Small intestine (tissue), 7 donors: ENCODE results near the gene PHF13. TPM values are rescaled to one million over a fixed set of nuclear protein-coding genes. Genes with fewer than 3 reads are reported as not detected.

Experiments
- DNase-seq, 2 donors: peaks; one replicate each; pipeline versions ENCODE4 v3.0.0 to v3.0.0-alpha.2; 2013
- FAIRE-seq: peaks from 2 replicates; lab custom pipeline; 2012; peaks lifted over from hg19 to GRCh38; lab: Jason Lieb, UNC
- H3K27ac ChIP-seq, 3 donors: one replicate each; pipeline ENCODE4 v1.5.1; 2013; ENCODE audit warnings: low read length in 2 of 3, mild to moderate bottlenecking in 2 of 3, control low read depth in 1 of 3, inconsistent platforms in 1 of 3, low read depth in 1 of 3, moderate library complexity in 1 of 3
- H3K27me3 ChIP-seq, 3 donors: one replicate each; pipeline ENCODE4 v1.6.1; 2013; ENCODE audit warnings: low read length in 3 of 3, inconsistent platforms in 1 of 3; ENCODE audit not compliant: control insufficient read depth in 3 of 3, insufficient read depth in 3 of 3
- H3K36me3 ChIP-seq, 3 donors: one replicate each; pipeline ENCODE4 v1.6.1; 2013; ENCODE audit warnings: low read length in 3 of 3, inconsistent platforms in 1 of 3, low read depth in 1 of 3, mild to moderate bottlenecking in 1 of 3, moderate library complexity in 1 of 3; ENCODE audit not compliant: control insufficient read depth in 3 of 3, insufficient read depth in 2 of 3
- H3K4me1 ChIP-seq, 3 donors: one replicate each; pipeline ENCODE4 v1.6.1; 2013; ENCODE audit warnings: low read length in 2 of 3, inconsistent platforms in 1 of 3, low read depth in 1 of 3, mild to moderate bottlenecking in 1 of 3, moderate library complexity in 1 of 3; ENCODE audit not compliant: control insufficient read depth in 3 of 3, insufficient read depth in 2 of 3
- H3K4me3 ChIP-seq, 3 donors: one replicate each; pipeline ENCODE4 v1.5.1; 2013; ENCODE audit warnings: low read length in 3 of 3, control low read depth in 1 of 3, inconsistent platforms in 1 of 3, low read depth in 1 of 3, mild to moderate bottlenecking in 1 of 3, moderate library complexity in 1 of 3
- H3K9me3 ChIP-seq, 2 donors: one replicate each; pipeline ENCODE4 v1.6.1; 2013; ENCODE audit warnings: low read depth in 1 of 2, low read length in 1 of 2; ENCODE audit not compliant: control insufficient read depth in 2 of 2, insufficient read depth in 1 of 2
- WGBS, 3 donors: extraction: QIAGEN DNeasy Blood & Tissue Kit; methylation state at CpG; one replicate each; pipeline ENCODE4 v1.1.7; 2013; 5-methylcytosine and 5-hydroxymethylcytosine counted together
- polyA plus RNA-seq, 4 donors: library from polyadenylated mRNA; stranded (reverse) in 3 of 4; unstranded in 1 of 4; fragments of 200-250 nt in 3 of 4; fragments of 120-200 nt in 1 of 4; gene quantifications; one replicate each; pipeline versions ENCODE4 v1.2.1 to v1.2.3, GENCODE V29; 2013
- donor health status: healthy with polysubstance abuse.
- donor health status: control.
- donor health status: control.
- donor health status: Bipolar disorder and iron deficiency.
- donor health status: healthy.

Gene PHF13
- polyA plus RNA-seq, 4 donors: 4.0 to 13.4 (median 4.8) TPM

DNA sequence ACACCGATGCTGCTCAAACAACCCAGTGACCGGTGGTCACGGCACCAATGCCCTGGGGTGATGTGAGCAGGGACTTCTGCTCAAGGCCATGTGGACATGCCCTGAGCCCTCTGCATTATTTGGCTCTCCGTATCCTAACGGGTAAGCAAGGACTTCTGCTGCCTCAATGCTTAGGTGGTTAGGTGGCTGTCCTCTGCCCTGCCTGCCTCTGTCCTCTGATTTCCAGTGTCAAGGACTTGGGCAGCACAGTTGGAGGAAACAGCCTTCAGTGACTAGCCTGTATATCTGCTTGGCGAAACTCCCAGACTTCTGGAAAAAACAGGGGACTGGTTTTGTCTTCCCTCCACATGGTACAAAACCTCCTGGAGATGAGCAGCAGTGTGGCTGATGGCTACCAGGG is 53.6 kb downstream of the PHF13 start:
- no peak overlapping the region for H3K27ac ChIP-seq
- peaks cover 5 to 38% (median 7%) of the 10 kb centered on the region in 3 donors for H3K36me3 ChIP-seq
- no peaks in the 10 kb centered on the region for H3K27me3 ChIP-seq
- FAIRE-seq (no peak), DNase-seq (no peak)
- H3K9me3 ChIP-seq: no peaks in the 10 kb centered on the region
- 95 to 98% (median 97%) methylated on average over 6 of the region's 6 CpGs for WGBS, 3 donors
- no peak overlapping the region for H3K4me3 ChIP-seq
- H3K4me1 ChIP-seq: no peaks in the 10 kb centered on the region

DNA sequence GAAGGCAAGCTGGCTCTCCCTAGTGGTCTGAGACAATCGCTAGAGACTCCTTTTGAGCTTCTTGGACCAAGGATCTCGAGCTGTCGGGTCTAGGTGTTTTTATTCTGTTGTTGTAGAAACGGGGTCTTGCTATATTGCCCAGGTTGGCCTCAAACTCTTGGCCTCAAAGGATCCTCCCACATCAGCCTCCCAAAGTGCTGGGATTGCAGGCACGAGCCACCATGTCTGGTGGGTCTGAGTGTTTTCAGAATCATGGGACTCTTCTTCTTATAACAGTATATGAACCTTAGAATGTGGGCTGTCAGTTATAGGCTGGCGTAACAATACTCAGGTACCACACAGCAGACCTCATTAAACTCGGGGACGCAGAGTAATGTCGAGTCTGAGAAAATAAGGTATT is 55.0 kb downstream of the PHF13 start:
- peaks cover 7 to 36% (median 7%) of the 10 kb centered on the region in 3 donors for H3K36me3 ChIP-seq
- H3K4me1 ChIP-seq: no peaks in the 10 kb centered on the region
- H3K4me3 ChIP-seq: no peak overlapping the region
- 96 to 98% (median 98%) methylated on average over 9 of the region's 9 CpGs for WGBS, 3 donors
- FAIRE-seq: no peak
- no peaks in the 10 kb centered on the region for H3K9me3 ChIP-seq
- no peak overlapping the region for H3K27ac ChIP-seq
- no peak for DNase-seq
- H3K27me3 ChIP-seq: no peaks in the 10 kb centered on the region

DNA sequence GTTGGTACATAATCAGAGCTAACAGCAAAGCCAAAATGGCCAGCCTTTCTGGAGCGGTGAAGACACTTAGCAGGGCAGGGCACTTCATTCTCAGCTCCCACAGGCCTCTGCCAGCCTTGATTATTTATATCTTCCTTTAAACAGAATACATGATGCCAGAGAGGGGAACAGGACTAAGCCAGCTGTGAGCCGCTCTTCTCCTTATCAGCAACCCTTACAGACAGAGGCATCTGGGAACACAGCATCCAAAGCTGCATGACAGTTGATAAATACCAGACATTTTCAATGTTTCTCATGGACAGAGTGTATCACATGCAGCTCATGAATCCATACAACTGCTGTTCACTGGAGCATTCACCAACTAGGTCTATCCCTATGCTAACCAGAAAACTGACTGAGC is 59.0 kb downstream of the PHF13 start:
- no peaks in the 10 kb centered on the region for H3K4me1 ChIP-seq
- H3K36me3 ChIP-seq: peaks cover 6 to 29% (median 10%) of the 10 kb centered on the region in 3 donors
- FAIRE-seq: no peak
- H3K27me3 ChIP-seq: no peaks in the 10 kb centered on the region
- H3K4me3 ChIP-seq: no peak overlapping the region
- H3K27ac ChIP-seq: no peak overlapping the region
- no peaks in the 10 kb centered on the region for H3K9me3 ChIP-seq
- DNase-seq: no peak
- 94 to 98% (median 95%) methylated on average over 2 of the region's 2 CpGs for WGBS, 3 donors

Other genes with a start within 250 kb of the PHF13 start
- 10 to 100 TPM; 20.3 to 93.8 (median 73.7) TPM for gene ACOT7, start 220.0 kb upstream of the PHF13 start, polyA plus RNA-seq
- 1 to 10 TPM in 3 of 4 donors, under 1 TPM in 1; 0.55 to 2.2 (median 1.6) TPM for gene HES2, start 193.8 kb upstream of the PHF13 start, polyA plus RNA-seq
- 100 to 1,000 TPM in 3 of 4 donors, 10 to 100 TPM in 1; 83.5 to 356 (median 285) TPM for gene ESPN, start 189.0 kb upstream of the PHF13 start, polyA plus RNA-seq
- gene TNFRSF25, start 147.6 kb upstream of the PHF13 start, polyA plus RNA-seq: 10 to 100 TPM; 23.0 to 52.7 (median 33.2) TPM
- 10 to 100 TPM in 2 of 4 donors, 1 to 10 TPM in 2; 2.4 to 13.5 (median 7.1) TPM for gene PLEKHG5, start 122.1 kb upstream of the PHF13 start, polyA plus RNA-seq
- gene NOL9, start 59.2 kb upstream of the PHF13 start, polyA plus RNA-seq: 10 to 100 TPM in 1 of 4 donors, 1 to 10 TPM in 3; 1.6 to 12.1 (median 3.9) TPM
- gene TAS1R1, start 58.4 kb upstream of the PHF13 start, polyA plus RNA-seq: under 1 TPM in 3 of 4 donors, not detected in 1; 0.07 to 0.27 (median 0.13) TPM
- gene ZBTB48, start 33.7 kb upstream of the PHF13 start, polyA plus RNA-seq: 100 to 1,000 TPM in 2 of 4 donors, 10 to 100 TPM in 2; 19.9 to 164 (median 81.8) TPM
- gene KLHL21, start 10.9 kb upstream of the PHF13 start, polyA plus RNA-seq: 10 to 100 TPM in 1 of 4 donors, 1 to 10 TPM in 3; 3.1 to 10.5 (median 6.4) TPM
- 10 to 100 TPM; 14.3 to 35.1 (median 18.0) TPM for gene THAP3, start 11.1 kb downstream of the PHF13 start, polyA plus RNA-seq
- 10 to 100 TPM; 37.8 to 52.6 (median 40.3) TPM for gene DNAJC11, start 88.1 kb downstream of the PHF13 start, polyA plus RNA-seq
- 100 to 1,000 TPM in 3 of 4 donors, 10 to 100 TPM in 1; 57.6 to 177 (median 147) TPM for gene CAMTA1, start 171.7 kb downstream of the PHF13 start, polyA plus RNA-seq